ENCODE data around the gene ATP8A2.

ATP8A2 gene

DNA sequence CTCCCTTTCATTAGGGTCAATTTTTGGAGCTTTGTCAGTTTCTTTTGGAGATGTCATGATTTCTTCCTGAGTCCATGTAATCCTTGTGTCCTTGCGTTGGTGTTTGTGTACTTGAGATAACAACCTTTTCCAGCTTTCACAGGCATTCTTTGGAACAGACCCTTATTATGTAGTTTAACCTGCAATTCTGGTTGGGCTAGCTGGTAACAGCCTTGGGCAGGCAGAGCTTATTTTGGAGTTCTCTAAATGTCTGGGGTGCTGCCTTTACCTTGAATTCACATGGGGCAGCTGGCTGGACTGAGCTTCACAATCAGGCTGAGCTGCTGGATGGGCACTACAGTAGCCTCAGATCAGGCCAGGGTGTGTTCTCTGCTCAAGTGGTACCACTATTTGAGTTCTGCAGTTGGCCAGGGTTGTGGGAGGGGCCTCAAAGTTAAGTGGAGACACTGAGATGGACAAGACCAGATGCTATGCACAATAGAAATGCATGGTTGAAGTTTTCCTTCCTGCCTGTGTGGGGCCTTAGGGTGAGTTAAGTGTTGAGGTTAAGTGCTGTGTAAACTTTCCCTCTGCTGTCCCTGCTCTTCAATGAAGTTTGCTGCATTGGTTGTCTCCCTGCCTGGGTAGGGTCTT, 277.3 kb downstream of the ATP8A2 start:
- Histone ChIP-seq H3K27me3 (ENCODE audit: insufficient read depth, poor library complexity, severe bottlenecking) (no peaks in the 10 kb centered on the region), H3K4me3 (ENCODE audit: severe bottlenecking) (no peak overlapping the region), H3K9me3 (ENCODE audit: severe bottlenecking) (no peaks in the 10 kb centered on the region), H3K27ac (ENCODE audit: poor library complexity, severe bottlenecking) (no peak overlapping the region), H3K36me3 (ENCODE audit: low read depth) (no peaks in the 10 kb centered on the region), H3K4me1 (ENCODE audit: insufficient read depth, poor library complexity, severe bottlenecking) (no peaks in the 10 kb centered on the region)
- ATAC-seq (ENCODE audit: low read depth) (no peak), DNase-seq (ENCODE audit: low spot score) (no peak)
- TF ChIP-seq, protein P1, sequence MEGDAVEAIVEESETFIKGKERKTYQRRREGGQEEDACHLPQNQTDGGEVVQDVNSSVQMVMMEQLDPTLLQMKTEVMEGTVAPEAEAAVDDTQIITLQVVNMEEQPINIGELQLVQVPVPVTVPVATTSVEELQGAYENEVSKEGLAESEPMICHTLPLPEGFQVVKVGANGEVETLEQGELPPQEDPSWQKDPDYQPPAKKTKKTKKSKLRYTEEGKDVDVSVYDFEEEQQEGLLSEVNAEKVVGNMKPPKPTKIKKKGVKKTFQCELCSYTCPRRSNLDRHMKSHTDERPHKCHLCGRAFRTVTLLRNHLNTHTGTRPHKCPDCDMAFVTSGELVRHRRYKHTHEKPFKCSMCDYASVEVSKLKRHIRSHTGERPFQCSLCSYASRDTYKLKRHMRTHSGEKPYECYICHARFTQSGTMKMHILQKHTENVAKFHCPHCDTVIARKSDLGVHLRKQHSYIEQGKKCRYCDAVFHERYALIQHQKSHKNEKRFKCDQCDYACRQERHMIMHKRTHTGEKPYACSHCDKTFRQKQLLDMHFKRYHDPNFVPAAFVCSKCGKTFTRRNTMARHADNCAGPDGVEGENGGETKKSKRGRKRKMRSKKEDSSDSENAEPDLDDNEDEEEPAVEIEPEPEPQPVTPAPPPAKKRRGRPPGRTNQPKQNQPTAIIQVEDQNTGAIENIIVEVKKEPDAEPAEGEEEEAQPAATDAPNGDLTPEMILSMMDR (IDR thresholded peaks at IDR 0.05; ENCODE audit: poor library complexity, severe bottlenecking): no peak

DNA sequence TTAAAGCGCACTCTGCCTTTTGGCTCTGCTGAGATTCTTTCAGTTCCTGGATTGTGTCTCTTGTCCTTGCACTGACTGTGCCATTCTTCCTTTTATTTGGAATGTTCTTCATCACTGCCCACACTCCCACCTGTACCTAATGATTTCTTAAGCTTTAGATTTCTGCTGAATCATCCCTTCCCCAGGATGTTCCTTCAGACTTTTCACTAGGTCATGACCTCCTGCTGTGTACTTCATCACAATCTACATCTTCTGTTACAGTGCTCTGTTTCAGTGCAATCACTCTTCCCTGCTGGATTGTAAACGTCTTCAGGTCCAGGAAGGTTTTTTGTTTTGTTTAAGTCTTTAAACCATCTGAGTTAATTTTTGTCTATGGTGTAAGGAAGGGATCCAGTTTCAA, 281.0 kb downstream of the ATP8A2 start:
- ATAC-seq (ENCODE audit: low read depth): no peak

GRCh38 chr13:25654322-25654721, 282.5 kb downstream of the ATP8A2 start:
- no peaks in the 10 kb centered on the region for H3K9me3 ChIP-seq (ENCODE audit: severe bottlenecking)
- TF ChIP-seq, protein P1 (IDR thresholded peaks at IDR 0.05; ENCODE audit: poor library complexity, severe bottlenecking): no peak
- no peaks in the 10 kb centered on the region for H3K4me1 ChIP-seq (ENCODE audit: insufficient read depth, poor library complexity, severe bottlenecking)
- ATAC-seq (ENCODE audit: low read depth): peak; percentile 78
- no peaks in the 10 kb centered on the region for H3K27me3 ChIP-seq (ENCODE audit: insufficient read depth, poor library complexity, severe bottlenecking)
- H3K36me3 ChIP-seq (ENCODE audit: low read depth): no peaks in the 10 kb centered on the region
- H3K27ac ChIP-seq (ENCODE audit: poor library complexity, severe bottlenecking): no peak overlapping the region
- DNase-seq (ENCODE audit: low spot score): no peak
- H3K4me3 ChIP-seq (ENCODE audit: severe bottlenecking): no peak overlapping the region

More for the DNA sequence above, 281.0 kb downstream of the ATP8A2 start:
- Histone ChIP-seq H3K27me3 (ENCODE audit: insufficient read depth, poor library complexity, severe bottlenecking) (no peaks in the 10 kb centered on the region), H3K4me3 (ENCODE audit: severe bottlenecking) (no peak overlapping the region), H3K4me1 (ENCODE audit: insufficient read depth, poor library complexity, severe bottlenecking) (no peaks in the 10 kb centered on the region), H3K27ac (ENCODE audit: poor library complexity, severe bottlenecking) (no peak overlapping the region), H3K36me3 (ENCODE audit: low read depth) (no peaks in the 10 kb centered on the region), H3K9me3 (ENCODE audit: severe bottlenecking) (no peaks in the 10 kb centered on the region)
- TF ChIP-seq, protein P1 (IDR thresholded peaks at IDR 0.05; ENCODE audit: poor library complexity, severe bottlenecking): no peak
- no peak for DNase-seq (ENCODE audit: low spot score)

DNA sequence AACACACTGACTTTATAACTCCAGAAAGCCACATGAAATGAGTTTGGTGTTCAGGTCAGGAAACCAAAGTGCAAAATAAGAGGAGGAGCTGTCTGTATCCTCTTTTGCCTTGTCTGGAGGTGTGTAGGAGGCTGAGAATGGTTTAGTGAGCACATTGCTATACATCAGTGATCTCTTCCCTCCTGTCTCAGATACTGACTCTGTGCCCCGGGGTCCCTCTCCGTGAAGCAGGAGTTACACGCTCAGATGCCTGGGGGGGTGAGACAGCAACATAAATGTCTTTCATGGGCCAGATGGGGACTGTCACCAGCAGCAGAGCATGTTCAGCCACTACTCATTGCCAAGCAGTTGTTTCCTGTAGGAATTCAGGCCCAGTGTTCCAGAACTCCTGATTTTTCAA, 285.4 kb downstream of the ATP8A2 start:
- ATAC-seq (ENCODE audit: low read depth) (no peak), DNase-seq (ENCODE audit: low spot score) (no peak)
- TF ChIP-seq, protein P1 (IDR thresholded peaks at IDR 0.05; ENCODE audit: poor library complexity, severe bottlenecking): no peak
- H3K36me3 ChIP-seq (ENCODE audit: low read depth): no peaks in the 10 kb centered on the region
- H3K27ac ChIP-seq (ENCODE audit: poor library complexity, severe bottlenecking): no peak overlapping the region
- H3K4me3 ChIP-seq (ENCODE audit: severe bottlenecking): no peak overlapping the region
- H3K27me3 ChIP-seq (ENCODE audit: insufficient read depth, poor library complexity, severe bottlenecking): no peaks in the 10 kb centered on the region
- H3K4me1 ChIP-seq (ENCODE audit: insufficient read depth, poor library complexity, severe bottlenecking): no peaks in the 10 kb centered on the region
- no peaks in the 10 kb centered on the region for H3K9me3 ChIP-seq (ENCODE audit: severe bottlenecking)

DNA sequence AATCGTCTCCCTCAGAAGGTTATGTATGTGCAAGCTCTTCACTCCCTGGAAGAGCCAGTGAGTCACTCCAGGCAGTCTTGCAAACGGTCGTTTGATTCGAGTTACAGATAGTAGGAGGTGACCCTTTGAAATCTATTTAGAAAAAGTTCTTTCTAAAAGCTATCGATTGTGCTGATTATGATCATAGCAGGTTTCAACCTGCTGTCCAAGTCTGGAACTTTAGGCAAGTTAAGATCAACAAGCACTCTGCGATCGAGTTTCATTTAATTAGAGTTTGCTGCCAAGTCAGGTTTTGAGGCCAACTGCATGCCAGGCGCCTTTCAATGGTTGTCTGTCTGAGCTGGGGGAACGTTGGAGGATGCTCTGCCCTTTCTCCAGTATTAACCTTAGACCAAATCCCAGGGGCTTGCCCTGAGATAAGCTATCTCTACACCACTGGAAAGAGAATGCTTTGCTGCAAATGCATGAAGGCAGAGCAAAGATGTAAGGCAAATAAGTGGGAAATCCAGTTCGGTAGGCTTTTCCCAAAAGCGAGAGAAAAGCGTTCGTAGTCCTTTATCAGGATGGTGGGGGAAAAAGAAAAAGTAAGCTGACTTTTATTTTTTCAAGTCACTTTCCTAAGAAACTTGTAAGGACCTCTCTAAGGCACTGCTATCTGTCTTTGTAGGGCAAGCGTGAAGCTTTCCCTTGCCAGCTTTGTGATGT, 287.5 kb downstream of the ATP8A2 start:
- ATAC-seq (ENCODE audit: low read depth): 0 out of 3 replicates have a peak, but pooled peaks have one; percentile 17
- H3K9me3 ChIP-seq (ENCODE audit: severe bottlenecking): no peaks in the 10 kb centered on the region
- no peaks in the 10 kb centered on the region for H3K4me1 ChIP-seq (ENCODE audit: insufficient read depth, poor library complexity, severe bottlenecking)
- H3K4me3 ChIP-seq (ENCODE audit: severe bottlenecking): no peak overlapping the region
- no peak for DNase-seq (ENCODE audit: low spot score)
- H3K27ac ChIP-seq (ENCODE audit: poor library complexity, severe bottlenecking): no peak overlapping the region
- no peaks in the 10 kb centered on the region for H3K27me3 ChIP-seq (ENCODE audit: insufficient read depth, poor library complexity, severe bottlenecking)
- no peaks in the 10 kb centered on the region for H3K36me3 ChIP-seq (ENCODE audit: low read depth)
- TF ChIP-seq, protein P1 (IDR thresholded peaks at IDR 0.05; ENCODE audit: poor library complexity, severe bottlenecking): no peak

Measured in RWPE2 (cell line).